Measurements from ENCODE around the gene TMEM87A.

TMEM87A gene

DNA sequence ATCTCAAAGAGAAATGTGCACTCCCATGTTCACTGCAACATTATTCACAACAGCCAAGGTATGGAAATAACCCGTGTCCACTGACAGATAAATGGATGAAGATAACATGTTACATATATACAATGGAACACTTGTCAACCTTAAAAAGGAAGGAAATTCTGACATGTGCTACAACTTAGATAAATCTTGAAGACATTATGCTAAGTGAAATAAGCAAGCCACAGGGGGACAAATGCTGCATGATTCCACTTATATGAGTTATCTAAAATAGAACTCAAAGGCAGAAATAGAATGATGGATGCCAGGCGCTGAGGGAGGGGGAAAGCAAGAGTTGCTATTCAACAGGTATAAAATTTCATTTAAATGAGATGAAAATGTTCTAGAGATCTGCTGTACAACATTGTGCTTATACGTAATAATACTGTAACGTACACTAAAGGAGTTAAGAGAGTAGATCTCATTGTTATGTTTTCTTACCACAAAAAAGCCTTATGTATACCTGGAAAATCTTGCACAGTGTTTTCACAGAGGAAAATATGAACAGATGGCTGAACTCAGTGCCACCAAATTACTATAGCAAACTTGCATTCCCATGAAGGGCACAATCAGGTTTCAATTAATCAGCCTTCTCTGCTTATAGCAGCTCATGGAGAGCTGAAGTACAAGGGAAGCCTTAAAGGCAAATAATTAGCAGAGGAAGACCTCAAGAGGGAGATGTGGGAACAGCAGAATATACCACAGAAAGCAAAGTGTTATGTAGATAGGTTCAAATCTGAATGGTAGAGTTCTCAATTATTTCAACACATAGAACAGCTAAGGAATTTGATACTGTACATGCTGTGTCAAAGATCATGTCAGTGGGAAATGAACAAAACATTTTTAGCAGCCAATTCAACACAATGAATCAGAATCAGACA is 57.1 kb downstream of the TMEM87A start:
- no peak for DNase-seq (ENCODE audit: extremely low spot score)
- ChIA-PET POLR2A (no interaction called here), CTCF (no interaction called here)
- TF ChIP-seq, protein P1, sequence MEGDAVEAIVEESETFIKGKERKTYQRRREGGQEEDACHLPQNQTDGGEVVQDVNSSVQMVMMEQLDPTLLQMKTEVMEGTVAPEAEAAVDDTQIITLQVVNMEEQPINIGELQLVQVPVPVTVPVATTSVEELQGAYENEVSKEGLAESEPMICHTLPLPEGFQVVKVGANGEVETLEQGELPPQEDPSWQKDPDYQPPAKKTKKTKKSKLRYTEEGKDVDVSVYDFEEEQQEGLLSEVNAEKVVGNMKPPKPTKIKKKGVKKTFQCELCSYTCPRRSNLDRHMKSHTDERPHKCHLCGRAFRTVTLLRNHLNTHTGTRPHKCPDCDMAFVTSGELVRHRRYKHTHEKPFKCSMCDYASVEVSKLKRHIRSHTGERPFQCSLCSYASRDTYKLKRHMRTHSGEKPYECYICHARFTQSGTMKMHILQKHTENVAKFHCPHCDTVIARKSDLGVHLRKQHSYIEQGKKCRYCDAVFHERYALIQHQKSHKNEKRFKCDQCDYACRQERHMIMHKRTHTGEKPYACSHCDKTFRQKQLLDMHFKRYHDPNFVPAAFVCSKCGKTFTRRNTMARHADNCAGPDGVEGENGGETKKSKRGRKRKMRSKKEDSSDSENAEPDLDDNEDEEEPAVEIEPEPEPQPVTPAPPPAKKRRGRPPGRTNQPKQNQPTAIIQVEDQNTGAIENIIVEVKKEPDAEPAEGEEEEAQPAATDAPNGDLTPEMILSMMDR (IDR thresholded peaks at IDR 0.05; ENCODE audit: control extremely low read depth, extremely low read depth, low read depth, missing control alignments): peak; percentile 35

DNA sequence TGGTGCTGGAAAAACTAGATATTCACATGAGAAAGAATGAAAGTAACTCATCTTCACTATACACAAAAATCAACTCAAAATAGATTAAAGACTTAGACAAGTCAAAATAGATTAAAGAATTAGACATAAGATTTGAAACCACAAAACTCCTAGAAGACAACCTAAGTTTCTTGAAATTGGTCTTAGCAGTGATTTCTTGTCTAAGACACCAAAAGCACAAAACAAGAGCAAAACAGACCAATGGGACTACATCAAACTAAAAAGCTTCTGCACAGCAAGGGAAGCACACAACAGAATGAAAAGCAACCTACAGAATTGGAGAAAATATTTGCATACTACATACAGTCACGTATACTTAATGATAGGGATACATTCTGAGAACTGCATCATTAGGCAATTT is 58.6 kb downstream of the TMEM87A start:
- no peak for DNase-seq (ENCODE audit: extremely low spot score)
- ChIA-PET POLR2A (no interaction called here), CTCF (no interaction called here)
- TF ChIP-seq, protein P1 (IDR thresholded peaks at IDR 0.05; ENCODE audit: control extremely low read depth, extremely low read depth, low read depth, missing control alignments): no peak

DNA sequence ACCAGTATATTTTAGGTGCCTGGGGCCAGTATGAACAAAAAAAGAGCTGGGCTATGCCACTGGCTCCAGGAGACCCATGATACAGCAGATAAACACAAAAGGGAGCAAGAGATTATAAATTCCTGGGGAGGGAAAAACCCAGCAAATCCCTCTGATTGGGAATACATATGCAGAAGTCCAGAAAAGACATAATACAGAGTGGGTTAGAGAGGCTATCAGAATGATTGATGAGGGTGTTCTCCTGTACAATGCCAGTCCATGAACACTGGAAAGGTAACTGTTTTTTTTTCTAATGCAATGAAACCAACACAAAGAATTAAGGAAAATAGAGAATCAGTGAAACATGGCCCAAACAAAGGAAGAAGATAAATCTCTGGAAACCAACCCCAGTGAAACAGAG is 59.7 kb downstream of the TMEM87A start:
- TF ChIP-seq, protein P1 (IDR thresholded peaks at IDR 0.05; ENCODE audit: control extremely low read depth, extremely low read depth, low read depth, missing control alignments): no peak
- DNase-seq (ENCODE audit: extremely low spot score): no peak
- ChIA-PET POLR2A (no interaction called here), CTCF (interaction anchor here (1.0 to 1.2 kb wide), 2 partner anchors 9 to 14 kb away, joined by 3 to 4 read pairs; no protein-coding TSS in a partner anchor)

DNA sequence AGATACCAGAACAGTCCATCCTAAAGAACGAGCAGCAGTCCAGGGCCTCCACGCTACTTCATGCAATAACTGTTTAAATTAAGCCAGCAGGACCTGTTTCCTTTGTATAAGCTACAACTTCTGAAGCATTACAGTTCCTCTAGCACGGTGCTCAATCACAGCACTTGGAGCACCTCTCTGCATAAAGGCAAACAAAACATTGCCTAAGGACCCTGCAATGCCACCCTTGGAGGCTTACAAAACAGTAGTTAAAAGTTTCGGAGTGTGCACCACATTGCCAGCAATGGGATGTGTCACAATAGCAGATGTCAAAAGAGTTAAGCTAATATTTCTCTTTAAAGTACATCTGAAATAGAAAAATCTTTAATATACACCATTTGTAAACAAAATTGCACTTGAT is 62.5 kb downstream of the TMEM87A start:
- ChIA-PET POLR2A (no interaction called here), CTCF (interaction anchor here (0.9 to 2.4 kb wide), 4 partner anchors 7 to 14 kb away, joined by 3 to 9 read pairs (median 4); no protein-coding TSS in a partner anchor)
- TF ChIP-seq, protein P1 (IDR thresholded peaks at IDR 0.05; ENCODE audit: control extremely low read depth, extremely low read depth, low read depth, missing control alignments): no peak
- no peak for DNase-seq (ENCODE audit: extremely low spot score)

DNA sequence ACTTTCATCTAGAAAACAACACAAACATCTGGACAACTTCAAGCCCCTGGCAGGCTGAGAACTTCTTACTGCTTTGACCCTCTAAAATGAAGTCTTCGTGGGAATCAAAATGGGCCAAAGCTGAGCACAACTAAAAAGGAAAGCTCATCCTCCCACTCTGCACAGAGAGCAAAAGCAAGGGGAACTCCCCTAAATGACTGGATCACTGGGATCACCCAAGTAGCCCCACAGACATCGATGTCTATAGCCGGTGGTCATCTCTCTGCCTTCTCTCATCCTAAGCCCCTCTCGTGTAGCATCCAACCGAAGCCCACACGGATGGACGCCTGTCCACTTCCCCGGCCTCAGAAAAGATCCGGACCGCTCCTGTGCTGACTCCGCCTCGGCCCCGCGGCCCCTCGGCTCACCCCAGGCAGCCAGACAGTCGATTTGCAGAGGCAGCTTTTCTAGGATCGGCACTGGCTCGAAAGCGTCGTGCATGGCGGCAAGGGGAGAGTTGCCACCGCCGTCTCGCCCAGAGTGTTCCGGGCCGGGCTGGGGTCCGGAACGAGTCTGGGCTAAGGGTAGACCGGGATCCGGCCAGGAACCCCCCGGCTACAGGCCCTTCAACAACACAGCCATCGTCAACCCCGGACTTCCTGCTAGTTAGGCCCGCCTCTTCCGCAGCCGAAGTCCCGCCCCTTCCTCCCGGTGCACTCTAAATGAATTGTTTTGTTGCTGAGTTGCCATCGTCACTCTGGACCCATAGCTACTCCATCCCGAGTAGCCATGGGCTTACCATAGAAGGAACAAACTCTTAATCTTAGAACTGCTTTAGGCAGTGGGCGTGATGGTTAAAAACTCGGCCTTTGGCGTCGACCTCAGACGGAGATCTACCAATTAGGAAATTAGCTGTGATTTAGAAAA is 65.3 kb downstream of the TMEM87A start, which contains the start of gene VPS39:
Gene VPS39, minus strand, starts transcription at position 631 of the 906 bp plus-strand sequence. Its CDS starts 151 bp downstream, at position 480.
- ChIA-PET CTCF (interaction anchor here (0.8 to 1.2 kb wide), 3 partner anchors 8 to 400 kb away, joined by 3 to 5 read pairs (median 3); no protein-coding TSS in a partner anchor), POLR2A (no interaction called here)
- TF ChIP-seq, protein P1 (IDR thresholded peaks at IDR 0.05; ENCODE audit: control extremely low read depth, extremely low read depth, low read depth, missing control alignments): no peak
- DNase-seq (ENCODE audit: extremely low spot score): peak; percentile 88

DNA sequence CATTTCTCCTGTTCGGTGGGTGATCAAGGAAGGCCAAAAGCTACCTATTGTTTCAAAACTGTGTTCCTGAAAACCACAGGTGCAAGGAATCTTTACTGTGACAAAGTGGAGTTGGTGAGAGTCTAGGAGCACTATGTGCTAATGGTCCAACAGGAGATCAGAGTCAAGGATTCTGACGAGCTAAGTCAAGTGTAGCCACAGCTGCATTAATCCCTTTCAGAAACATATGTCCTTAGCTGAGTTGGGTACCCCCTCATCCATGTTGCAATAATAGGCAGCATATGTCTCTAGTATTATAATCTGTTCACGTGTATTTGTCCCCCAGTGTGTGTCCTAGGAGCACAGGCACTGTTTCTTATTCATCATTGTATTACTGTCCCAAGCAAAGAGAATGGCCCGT is 66.8 kb downstream of the TMEM87A start:
- POLR2A ChIA-PET: no interaction called here
- TF ChIP-seq, protein P1 (IDR thresholded peaks at IDR 0.05; ENCODE audit: control extremely low read depth, extremely low read depth, low read depth, missing control alignments): no peak
- DNase-seq (ENCODE audit: extremely low spot score): no peak
- CTCF ChIA-PET: interaction anchor here (1.4 kb wide), 1 partner anchor 16 kb away, joined by 4 read pairs; no protein-coding TSS in a partner anchor

All from GM10248 (cell line).